ENCODE results near the gene POTEG. TPM values are rescaled to one million over a fixed set of nuclear protein-coding genes. Genes with fewer than 3 reads are reported as not detected.
"Not testable (repeated sequence)": the region's sequence is repeated elsewhere in the genome, so short reads cannot be mapped to it uniquely, and the experiment has no call there.

POTEG gene
- total RNA-seq, 1 experiment from 2014 or later, result not detected

DNA sequence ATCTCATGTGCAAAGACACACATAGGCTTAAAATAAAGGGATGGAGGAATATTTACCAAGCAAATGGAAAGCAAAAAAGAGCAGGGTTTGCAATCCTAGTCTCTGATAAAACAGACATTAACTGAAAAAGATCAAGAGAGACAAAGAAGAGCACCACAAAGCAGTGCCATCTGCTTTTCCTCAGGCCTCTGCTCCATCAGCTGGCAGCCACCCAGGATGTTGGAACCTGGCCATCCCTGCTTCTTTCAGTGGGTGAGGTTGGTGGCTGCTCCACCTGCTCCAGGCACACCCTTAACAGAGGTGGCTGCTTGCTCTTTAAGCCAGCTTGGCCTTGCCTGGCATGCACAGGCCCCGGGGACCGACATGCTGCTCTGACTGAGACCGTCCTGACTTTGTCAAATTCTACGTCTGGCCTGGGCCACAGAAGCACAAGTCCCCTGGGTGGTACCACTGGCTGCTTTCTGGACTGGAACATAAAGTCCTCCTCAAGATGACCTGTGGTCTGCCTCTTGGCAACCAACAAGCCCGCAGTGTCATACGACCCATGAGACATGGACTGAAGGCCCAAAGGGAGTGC lies 51.0 kb downstream of the POTEG start:
- intact Hi-C loops (cut with micrococcal nuclease); POLR2A ChIA-PET; H3K4me1 Mint-ChIP-seq (ENCODE audit: insufficient read depth, unreplicated experiment); H3K36me3 Mint-ChIP-seq (ENCODE audit: insufficient read depth, unreplicated experiment); DNase-seq (ENCODE audit: unreplicated experiment); H3K27me3 Mint-ChIP-seq (ENCODE audit: insufficient read depth, unreplicated experiment); BruUV-seq (replicated peaks); CTCF ChIA-PET; H3K4me3 Mint-ChIP-seq (ENCODE audit: unreplicated experiment); H3K9me3 Mint-ChIP-seq (ENCODE audit: unreplicated experiment); H3K27ac Mint-ChIP-seq (ENCODE audit: low read depth, unreplicated experiment): not testable (repeated sequence)

DNA sequence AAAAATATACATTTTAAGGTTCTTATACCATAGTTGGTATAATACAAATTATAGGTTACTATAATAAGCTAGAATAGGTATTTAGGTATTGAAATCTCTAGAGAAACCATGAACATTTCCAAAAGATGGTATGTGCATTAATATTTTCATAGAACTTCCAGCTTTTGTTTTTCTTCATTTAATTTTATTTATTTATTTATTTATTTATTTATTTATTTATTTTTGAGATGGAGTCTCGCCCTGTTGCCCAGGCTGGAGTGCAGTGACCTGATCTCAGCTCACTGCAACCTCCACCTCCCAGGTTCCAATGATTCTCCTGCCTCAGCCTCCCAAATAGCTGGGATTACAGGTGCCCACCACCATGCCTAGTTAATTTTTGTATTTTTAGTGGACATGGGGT lies 54.0 kb downstream of the POTEG start:
- not testable (repeated sequence) for H3K27ac Mint-ChIP-seq (ENCODE audit: low read depth, unreplicated experiment)

DNA sequence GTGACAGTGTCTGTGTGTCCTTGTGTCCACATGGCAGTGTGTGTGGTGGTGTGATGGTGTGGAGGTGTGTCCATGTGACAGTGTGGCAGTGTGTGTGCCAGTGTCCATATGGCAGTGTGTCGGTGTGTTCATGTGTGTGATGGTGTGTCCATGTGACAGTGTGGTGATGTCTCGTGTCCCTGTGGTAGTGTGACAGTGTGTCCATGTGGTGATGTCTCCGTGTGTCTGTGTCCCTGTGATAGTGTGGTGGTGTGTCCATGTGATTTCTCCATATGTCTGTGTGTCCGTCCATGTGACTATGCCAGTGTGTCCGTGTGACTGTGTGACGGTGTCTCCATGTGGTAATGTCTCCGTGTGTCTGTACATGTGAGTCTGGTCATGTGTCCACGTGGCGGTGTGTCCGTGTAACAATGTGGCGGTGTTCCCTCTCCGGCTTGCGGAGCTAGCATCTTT lies 59.7 kb downstream of the POTEG start:
- H3K36me3 Mint-ChIP-seq (ENCODE audit: insufficient read depth, unreplicated experiment); CTCF ChIA-PET; DNase-seq (ENCODE audit: unreplicated experiment); POLR2A ChIA-PET; H3K4me3 Mint-ChIP-seq (ENCODE audit: unreplicated experiment); BruUV-seq (replicated peaks); H3K9me3 Mint-ChIP-seq (ENCODE audit: unreplicated experiment); H3K4me1 Mint-ChIP-seq (ENCODE audit: insufficient read depth, unreplicated experiment); intact Hi-C loops (cut with micrococcal nuclease); H3K27ac Mint-ChIP-seq (ENCODE audit: low read depth, unreplicated experiment); H3K27me3 Mint-ChIP-seq (ENCODE audit: insufficient read depth, unreplicated experiment): not testable (repeated sequence)

More for the DNA sequence above, 54.0 kb downstream of the POTEG start:
- POLR2A ChIA-PET; DNase-seq (ENCODE audit: unreplicated experiment); H3K27me3 Mint-ChIP-seq (ENCODE audit: insufficient read depth, unreplicated experiment); intact Hi-C loops (cut with micrococcal nuclease); H3K9me3 Mint-ChIP-seq (ENCODE audit: unreplicated experiment); CTCF ChIA-PET; H3K36me3 Mint-ChIP-seq (ENCODE audit: insufficient read depth, unreplicated experiment); H3K4me3 Mint-ChIP-seq (ENCODE audit: unreplicated experiment); BruUV-seq (replicated peaks); H3K4me1 Mint-ChIP-seq (ENCODE audit: insufficient read depth, unreplicated experiment): not testable (repeated sequence)

DNA sequence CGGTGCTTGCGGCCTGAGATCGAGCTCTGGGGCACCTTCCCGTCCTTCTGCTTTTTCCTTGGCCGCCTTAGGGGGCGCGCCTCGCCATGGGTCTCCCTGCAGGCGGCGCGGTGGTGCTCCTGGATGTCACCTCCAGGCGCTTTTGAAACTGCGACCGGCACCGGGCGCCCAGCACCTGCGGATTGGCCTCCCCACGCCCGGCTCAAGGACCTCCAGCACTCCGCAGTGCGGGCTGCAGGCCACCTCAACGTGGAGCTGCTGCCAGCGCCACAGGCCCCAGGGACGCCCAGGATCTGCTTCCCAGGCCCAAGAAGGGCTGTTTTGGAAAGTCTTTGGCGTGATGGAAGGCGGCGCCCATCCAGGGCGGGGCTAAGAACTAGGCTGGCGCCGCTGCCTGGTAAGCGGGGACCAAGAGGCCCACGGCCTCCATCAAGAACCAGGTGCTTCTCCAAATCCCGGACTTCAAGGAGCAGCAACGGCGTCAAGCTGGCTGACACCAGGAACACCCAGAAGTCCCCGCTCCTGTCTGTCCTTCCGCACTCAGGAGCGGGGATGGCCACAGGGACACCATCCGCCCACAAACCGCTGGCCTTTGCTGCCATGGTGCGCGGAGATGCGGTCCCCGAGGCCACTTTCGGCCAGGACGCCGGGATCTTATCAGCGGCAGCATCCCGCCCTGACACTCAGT lies 61.2 kb downstream of the POTEG start:
- CTCF ChIA-PET; H3K27me3 Mint-ChIP-seq (ENCODE audit: insufficient read depth, unreplicated experiment); H3K4me1 Mint-ChIP-seq (ENCODE audit: insufficient read depth, unreplicated experiment); POLR2A ChIA-PET; H3K36me3 Mint-ChIP-seq (ENCODE audit: insufficient read depth, unreplicated experiment); H3K9me3 Mint-ChIP-seq (ENCODE audit: unreplicated experiment); H3K4me3 Mint-ChIP-seq (ENCODE audit: unreplicated experiment); intact Hi-C loops (cut with micrococcal nuclease); DNase-seq (ENCODE audit: unreplicated experiment); H3K27ac Mint-ChIP-seq (ENCODE audit: low read depth, unreplicated experiment); BruUV-seq (replicated peaks): not testable (repeated sequence)

DNA sequence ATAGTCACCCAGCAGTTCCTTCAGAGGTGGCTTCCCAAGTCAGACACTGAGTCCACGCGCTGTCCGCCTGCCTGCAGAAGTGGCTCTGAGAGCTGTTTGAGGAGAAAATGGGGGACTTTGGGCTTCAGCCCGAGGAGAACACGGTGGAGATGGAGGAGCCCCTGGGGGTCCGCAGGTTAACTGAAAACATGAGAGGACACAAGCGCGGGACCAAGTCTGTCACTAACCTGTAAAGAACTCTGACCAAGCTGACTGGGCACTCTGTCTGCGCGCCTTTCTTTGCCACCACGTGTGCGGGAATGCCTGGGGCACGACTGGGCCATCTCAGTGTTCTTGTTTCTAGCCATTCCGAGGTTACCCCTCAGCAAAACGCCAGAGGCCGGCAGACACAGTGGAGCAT lies 62.4 kb downstream of the POTEG start:
- intact Hi-C loops (cut with micrococcal nuclease); H3K4me1 Mint-ChIP-seq (ENCODE audit: insufficient read depth, unreplicated experiment); H3K27ac Mint-ChIP-seq (ENCODE audit: low read depth, unreplicated experiment); BruUV-seq (replicated peaks); H3K36me3 Mint-ChIP-seq (ENCODE audit: insufficient read depth, unreplicated experiment); POLR2A ChIA-PET; CTCF ChIA-PET; H3K4me3 Mint-ChIP-seq (ENCODE audit: unreplicated experiment); DNase-seq (ENCODE audit: unreplicated experiment); H3K27me3 Mint-ChIP-seq (ENCODE audit: insufficient read depth, unreplicated experiment); H3K9me3 Mint-ChIP-seq (ENCODE audit: unreplicated experiment): not testable (repeated sequence)

DNA sequence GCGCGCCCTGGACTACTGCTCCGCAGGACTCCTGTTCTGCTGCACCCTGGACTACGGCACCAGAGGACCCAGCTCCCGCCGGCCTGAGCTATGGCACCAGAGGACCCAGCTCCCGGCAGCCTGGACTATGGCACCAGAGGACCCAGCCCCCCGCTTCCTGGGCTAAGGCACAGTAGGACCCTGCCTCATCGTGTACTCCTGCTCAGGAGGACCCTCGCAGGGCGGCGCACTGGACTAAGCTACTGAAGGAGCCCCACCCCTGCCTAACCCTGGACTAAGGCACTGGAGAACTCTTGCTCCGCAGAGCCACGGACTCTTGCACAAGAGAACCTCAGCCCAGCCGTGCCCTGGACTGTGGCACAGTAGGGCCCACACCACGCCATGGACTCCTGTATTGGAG lies 71.3 kb downstream of the POTEG start:
- POLR2A ChIA-PET; H3K36me3 Mint-ChIP-seq (ENCODE audit: insufficient read depth, unreplicated experiment); H3K4me1 Mint-ChIP-seq (ENCODE audit: insufficient read depth, unreplicated experiment); H3K4me3 Mint-ChIP-seq (ENCODE audit: unreplicated experiment); BruUV-seq (replicated peaks); intact Hi-C loops (cut with micrococcal nuclease); H3K9me3 Mint-ChIP-seq (ENCODE audit: unreplicated experiment); H3K27me3 Mint-ChIP-seq (ENCODE audit: insufficient read depth, unreplicated experiment); DNase-seq (ENCODE audit: unreplicated experiment); H3K27ac Mint-ChIP-seq (ENCODE audit: low read depth, unreplicated experiment); CTCF ChIA-PET: not testable (repeated sequence)

DNA sequence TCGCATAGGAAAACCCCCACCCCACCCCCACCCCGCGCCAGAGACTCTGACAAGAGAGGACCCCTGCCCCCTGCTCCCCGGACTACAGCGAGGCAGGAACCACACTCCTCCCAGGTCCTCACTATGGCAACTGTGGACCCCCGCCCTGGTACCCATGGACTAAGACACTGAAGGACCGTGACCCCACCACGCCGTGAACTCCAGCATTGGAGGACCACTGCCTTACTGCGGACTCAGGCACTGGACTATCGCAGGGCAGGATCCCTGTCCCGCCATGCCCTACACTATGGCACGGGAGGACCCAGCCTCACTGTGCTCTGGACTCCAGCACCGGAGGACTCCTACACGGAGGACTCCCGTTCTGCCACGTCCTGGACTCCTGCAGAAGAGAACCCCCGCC lies 71.8 kb downstream of the POTEG start:
- H3K27ac Mint-ChIP-seq (ENCODE audit: low read depth, unreplicated experiment), result not testable (repeated sequence)

DNA sequence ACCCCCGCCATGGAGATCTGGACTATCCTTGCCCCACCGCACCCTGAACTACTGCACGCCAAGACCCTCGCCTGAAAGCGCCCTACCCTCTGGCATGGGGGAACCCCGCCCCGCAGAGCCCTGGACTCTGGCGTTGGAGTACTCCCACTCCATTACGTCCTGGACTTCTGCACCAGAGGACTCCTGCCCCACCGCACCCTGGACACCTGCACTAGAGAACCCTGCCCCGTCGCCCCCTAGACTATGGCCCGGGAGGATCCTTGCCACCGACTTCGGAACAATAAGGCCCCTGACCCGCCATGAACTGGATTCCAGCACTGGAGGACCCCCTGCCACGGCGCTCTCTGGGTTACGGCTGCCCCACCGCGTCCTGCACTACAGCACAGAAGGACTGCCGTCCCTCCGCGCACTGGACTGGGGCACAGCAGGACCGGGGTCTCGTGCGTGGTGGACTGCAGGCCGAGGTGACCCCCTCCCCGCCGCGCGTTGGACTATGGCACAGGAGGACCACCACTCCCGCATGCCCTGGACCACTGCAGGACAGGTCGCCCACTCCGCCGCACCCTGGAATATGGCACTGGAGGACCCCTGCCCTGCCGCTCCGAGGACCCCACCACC lies 72.4 kb downstream of the POTEG start:
- H3K9me3 Mint-ChIP-seq (ENCODE audit: unreplicated experiment); H3K4me1 Mint-ChIP-seq (ENCODE audit: insufficient read depth, unreplicated experiment); DNase-seq (ENCODE audit: unreplicated experiment); POLR2A ChIA-PET; H3K27ac Mint-ChIP-seq (ENCODE audit: low read depth, unreplicated experiment); H3K36me3 Mint-ChIP-seq (ENCODE audit: insufficient read depth, unreplicated experiment); CTCF ChIA-PET; intact Hi-C loops (cut with micrococcal nuclease); H3K27me3 Mint-ChIP-seq (ENCODE audit: insufficient read depth, unreplicated experiment); H3K4me3 Mint-ChIP-seq (ENCODE audit: unreplicated experiment); BruUV-seq (replicated peaks): not testable (repeated sequence)

More for the DNA sequence above, 71.8 kb downstream of the POTEG start:
- intact Hi-C loops (cut with micrococcal nuclease); DNase-seq (ENCODE audit: unreplicated experiment); POLR2A ChIA-PET; H3K4me1 Mint-ChIP-seq (ENCODE audit: insufficient read depth, unreplicated experiment); H3K27me3 Mint-ChIP-seq (ENCODE audit: insufficient read depth, unreplicated experiment); H3K4me3 Mint-ChIP-seq (ENCODE audit: unreplicated experiment); H3K36me3 Mint-ChIP-seq (ENCODE audit: insufficient read depth, unreplicated experiment); BruUV-seq (replicated peaks); H3K9me3 Mint-ChIP-seq (ENCODE audit: unreplicated experiment); CTCF ChIA-PET: not testable (repeated sequence)

DNA sequence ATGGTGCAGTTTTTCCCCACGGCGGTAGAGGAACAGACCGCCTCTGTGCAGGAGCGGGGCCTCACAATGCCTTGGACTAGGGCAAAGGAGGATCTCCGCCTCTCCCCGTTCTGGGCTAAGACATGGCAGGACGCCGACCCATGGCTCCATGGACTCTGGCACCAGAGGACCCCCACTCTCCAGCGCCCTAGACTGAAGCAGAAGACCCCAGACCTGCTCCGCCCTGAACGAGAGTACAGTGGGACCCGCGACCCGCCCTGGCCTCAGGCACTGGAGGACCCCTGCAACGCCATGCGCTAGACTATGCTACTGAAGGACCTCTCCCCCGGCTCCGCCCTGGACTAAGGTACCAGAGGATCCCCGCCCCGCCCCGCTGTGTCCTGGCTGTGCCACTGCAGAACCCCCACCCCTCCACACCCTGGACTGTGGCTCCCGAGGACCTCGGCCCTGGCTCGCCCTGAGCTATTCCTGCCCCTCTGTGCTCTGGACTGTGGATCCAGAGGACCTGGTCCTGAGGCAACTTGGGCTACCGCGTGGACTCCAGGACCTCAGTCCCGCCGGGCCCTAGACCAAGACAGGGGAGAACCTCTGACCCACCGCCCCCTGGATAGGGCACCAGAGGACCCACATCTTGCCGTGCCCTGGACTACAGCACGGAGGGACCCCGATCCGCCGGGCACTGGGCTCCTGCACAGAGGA lies 73.1 kb downstream of the POTEG start:
- CTCF ChIA-PET; DNase-seq (ENCODE audit: unreplicated experiment); H3K27me3 Mint-ChIP-seq (ENCODE audit: insufficient read depth, unreplicated experiment); H3K4me3 Mint-ChIP-seq (ENCODE audit: unreplicated experiment); intact Hi-C loops (cut with micrococcal nuclease); POLR2A ChIA-PET; BruUV-seq (replicated peaks); H3K9me3 Mint-ChIP-seq (ENCODE audit: unreplicated experiment); H3K36me3 Mint-ChIP-seq (ENCODE audit: insufficient read depth, unreplicated experiment); H3K4me1 Mint-ChIP-seq (ENCODE audit: insufficient read depth, unreplicated experiment); H3K27ac Mint-ChIP-seq (ENCODE audit: low read depth, unreplicated experiment): not testable (repeated sequence)

Measured in MCF 10A (cell line).